ENCODE results near the gene AGFG1. TPM values are rescaled to one million over a fixed set of nuclear protein-coding genes. Genes with fewer than 3 reads are reported as not detected.

AGFG1 gene
- total and polyA plus RNA-seq, 2 experiments from 2014 or later: 34.0 to 39.0 TPM

DNA sequence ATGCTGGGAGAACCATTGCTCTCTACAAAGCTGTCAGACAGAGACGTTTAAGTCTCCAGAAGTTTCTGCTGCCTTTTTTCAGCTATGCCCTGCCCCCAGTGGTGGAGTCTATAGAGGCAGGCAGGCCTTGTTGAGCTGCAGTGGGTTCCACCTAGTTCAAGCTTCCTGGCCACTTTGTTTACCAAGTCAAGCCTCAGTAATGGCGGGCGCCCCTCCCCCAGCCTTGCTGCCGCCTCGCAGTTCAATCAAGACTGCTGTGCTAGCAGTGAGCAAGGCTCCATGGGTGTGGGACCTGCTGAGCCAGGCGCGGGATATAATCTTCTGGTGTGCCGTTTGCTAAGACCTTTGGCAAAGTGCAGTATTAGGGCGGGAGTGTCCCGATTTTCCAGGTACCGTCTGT lies 74.0 kb downstream of the AGFG1 start:
- no peak overlapping the region for H3K4me3 ChIP-seq
- TF ChIP-seq, protein P1, sequence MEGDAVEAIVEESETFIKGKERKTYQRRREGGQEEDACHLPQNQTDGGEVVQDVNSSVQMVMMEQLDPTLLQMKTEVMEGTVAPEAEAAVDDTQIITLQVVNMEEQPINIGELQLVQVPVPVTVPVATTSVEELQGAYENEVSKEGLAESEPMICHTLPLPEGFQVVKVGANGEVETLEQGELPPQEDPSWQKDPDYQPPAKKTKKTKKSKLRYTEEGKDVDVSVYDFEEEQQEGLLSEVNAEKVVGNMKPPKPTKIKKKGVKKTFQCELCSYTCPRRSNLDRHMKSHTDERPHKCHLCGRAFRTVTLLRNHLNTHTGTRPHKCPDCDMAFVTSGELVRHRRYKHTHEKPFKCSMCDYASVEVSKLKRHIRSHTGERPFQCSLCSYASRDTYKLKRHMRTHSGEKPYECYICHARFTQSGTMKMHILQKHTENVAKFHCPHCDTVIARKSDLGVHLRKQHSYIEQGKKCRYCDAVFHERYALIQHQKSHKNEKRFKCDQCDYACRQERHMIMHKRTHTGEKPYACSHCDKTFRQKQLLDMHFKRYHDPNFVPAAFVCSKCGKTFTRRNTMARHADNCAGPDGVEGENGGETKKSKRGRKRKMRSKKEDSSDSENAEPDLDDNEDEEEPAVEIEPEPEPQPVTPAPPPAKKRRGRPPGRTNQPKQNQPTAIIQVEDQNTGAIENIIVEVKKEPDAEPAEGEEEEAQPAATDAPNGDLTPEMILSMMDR (IDR thresholded peaks at IDR 0.05; ENCODE audit: low read depth, low read length): peak; percentile 21
- H3K27me3 ChIP-seq: no peaks in the 10 kb centered on the region
- no peaks in the 10 kb centered on the region for H3K9me3 ChIP-seq (ENCODE audit: low read depth)
- H3K36me3 ChIP-seq: peaks cover 8% of the 10 kb centered on the region
- H3K4me1 ChIP-seq (ENCODE audit: low read depth): no peaks in the 10 kb centered on the region
- no peak for DNase-seq (ENCODE audit: low read depth in 1 of 2, low spot score in 1 of 2)
- H3K27ac ChIP-seq: no peak overlapping the region

- Histone ChIP-seq H3K4me1 (ENCODE audit: low read depth) (no peaks in the 10 kb centered on the region), H3K27ac (no peak overlapping the region), H3K4me3 (no peak overlapping the region), H3K36me3 (peaks cover 42% of the 10 kb centered on the region), H3K9me3 (ENCODE audit: low read depth) (no peaks in the 10 kb centered on the region), H3K27me3 (no peaks in the 10 kb centered on the region)
- DNase-seq (ENCODE audit: low read depth in 1 of 2, low spot score in 1 of 2): no peak
- TF ChIP-seq, protein P1 (IDR thresholded peaks at IDR 0.05; ENCODE audit: low read depth, low read length): no peak
Observed at GRCh38 chr2:227551836-227552235, 79.9 kb downstream of the AGFG1 start.

DNA sequence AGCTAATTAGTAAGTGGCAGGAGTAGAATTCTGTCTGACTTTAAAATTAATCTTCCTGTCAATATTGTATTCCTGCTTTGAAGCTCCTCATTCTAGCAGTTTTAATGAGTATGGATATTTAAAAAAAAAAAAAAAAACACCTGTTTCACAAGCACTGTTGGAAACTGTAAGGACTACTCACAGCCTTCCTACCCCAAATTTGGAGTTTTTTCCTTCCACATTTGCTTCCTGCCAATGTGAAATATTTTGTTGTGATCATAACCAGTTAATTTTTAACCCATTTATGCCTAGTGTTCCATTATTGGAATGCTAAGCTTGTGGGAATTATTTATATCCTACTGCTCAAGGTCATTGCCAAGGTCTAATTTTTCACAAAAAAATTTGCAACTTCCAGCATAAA lies 90.6 kb downstream of the AGFG1 start:
- no peak for DNase-seq (ENCODE audit: low read depth in 1 of 2, low spot score in 1 of 2)
- H3K27ac ChIP-seq: no peak overlapping the region
- no peaks in the 10 kb centered on the region for H3K27me3 ChIP-seq
- TF ChIP-seq, protein P1 (IDR thresholded peaks at IDR 0.05; ENCODE audit: low read depth, low read length): no peak
- no peaks in the 10 kb centered on the region for H3K9me3 ChIP-seq (ENCODE audit: low read depth)
- H3K36me3 ChIP-seq: peaks cover 12% of the 10 kb centered on the region
- H3K4me1 ChIP-seq (ENCODE audit: low read depth): no peaks in the 10 kb centered on the region
- no peak overlapping the region for H3K4me3 ChIP-seq

GRCh38 chr2:227565080-227565479 lies 93.1 kb downstream of the AGFG1 start:
- H3K9me3 ChIP-seq (ENCODE audit: low read depth): no peaks in the 10 kb centered on the region
- H3K4me3 ChIP-seq: no peak overlapping the region
- no peaks in the 10 kb centered on the region for H3K27me3 ChIP-seq
- H3K36me3 ChIP-seq: peaks cover 6% of the 10 kb centered on the region
- no peak for DNase-seq (ENCODE audit: low read depth in 1 of 2, low spot score in 1 of 2)
- TF ChIP-seq, protein P1 (IDR thresholded peaks at IDR 0.05; ENCODE audit: low read depth, low read length): no peak
- H3K27ac ChIP-seq: no peak overlapping the region
- no peaks in the 10 kb centered on the region for H3K4me1 ChIP-seq (ENCODE audit: low read depth)

DNA sequence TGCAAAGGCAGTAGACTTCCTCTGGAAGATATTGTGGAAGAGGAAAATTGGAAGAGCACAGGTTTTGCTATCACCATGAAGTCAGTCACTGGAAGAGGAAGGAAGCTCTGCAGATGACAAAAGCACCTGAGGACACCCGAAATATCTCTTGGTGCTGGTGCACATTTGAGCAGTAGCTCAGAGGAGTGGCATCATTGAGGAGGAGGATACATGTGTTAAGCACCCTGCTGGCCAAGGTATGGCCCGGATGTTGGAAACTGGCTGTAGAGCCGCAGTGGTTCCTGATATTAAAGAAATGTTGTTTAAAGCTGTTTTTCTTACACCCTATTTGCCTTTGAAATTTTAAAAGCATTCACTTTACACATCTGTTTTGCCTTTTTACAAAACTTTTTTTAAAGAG lies 94.1 kb downstream of the AGFG1 start:
- Histone ChIP-seq H3K4me3 (no peak overlapping the region), H3K36me3 (peaks cover under 1% of the 10 kb centered on the region), H3K4me1 (ENCODE audit: low read depth) (no peaks in the 10 kb centered on the region), H3K9me3 (ENCODE audit: low read depth) (no peaks in the 10 kb centered on the region), H3K27ac (peak overlapping the region; percentile 6), H3K27me3 (no peaks in the 10 kb centered on the region)
- no peak for DNase-seq (ENCODE audit: low read depth in 1 of 2, low spot score in 1 of 2)
- TF ChIP-seq, protein P1 (IDR thresholded peaks at IDR 0.05; ENCODE audit: low read depth, low read length): no peak

DNA sequence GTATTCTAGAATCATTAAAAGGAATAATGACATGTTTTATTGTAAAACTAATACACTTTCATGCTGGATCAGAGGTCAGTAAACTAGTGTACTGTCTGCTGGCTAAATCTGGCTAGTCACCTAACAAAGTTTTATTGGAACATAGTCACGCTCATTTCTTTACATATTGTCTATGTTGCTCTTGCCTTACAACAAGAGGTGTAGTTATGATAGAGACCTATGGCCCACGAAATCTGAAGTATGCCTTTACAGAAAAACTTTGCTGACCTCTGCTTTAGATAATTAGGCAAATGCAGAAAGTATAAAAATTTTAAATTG lies 96.9 kb downstream of the AGFG1 start:
- no peaks in the 10 kb centered on the region for H3K4me1 ChIP-seq (ENCODE audit: low read depth)

More for the DNA sequence above, 96.9 kb downstream of the AGFG1 start:
- no peaks in the 10 kb centered on the region for H3K36me3 ChIP-seq
- no peak for DNase-seq (ENCODE audit: low read depth in 1 of 2, low spot score in 1 of 2)
- H3K27ac ChIP-seq: no peak overlapping the region
- H3K27me3 ChIP-seq: no peaks in the 10 kb centered on the region
- H3K4me3 ChIP-seq: no peak overlapping the region
- TF ChIP-seq, protein P1 (IDR thresholded peaks at IDR 0.05; ENCODE audit: low read depth, low read length): no peak
- H3K9me3 ChIP-seq (ENCODE audit: low read depth): no peaks in the 10 kb centered on the region
